ENCODE results near the gene JPH3.
A peak's percentile ranks its signal among the peaks of the same experiment; 100 is the strongest.
"Not testable (repeated sequence)": the region's sequence is repeated elsewhere in the genome, so short reads cannot be mapped to it uniquely, and the experiment has no call there.

JPH3 gene

DNA sequence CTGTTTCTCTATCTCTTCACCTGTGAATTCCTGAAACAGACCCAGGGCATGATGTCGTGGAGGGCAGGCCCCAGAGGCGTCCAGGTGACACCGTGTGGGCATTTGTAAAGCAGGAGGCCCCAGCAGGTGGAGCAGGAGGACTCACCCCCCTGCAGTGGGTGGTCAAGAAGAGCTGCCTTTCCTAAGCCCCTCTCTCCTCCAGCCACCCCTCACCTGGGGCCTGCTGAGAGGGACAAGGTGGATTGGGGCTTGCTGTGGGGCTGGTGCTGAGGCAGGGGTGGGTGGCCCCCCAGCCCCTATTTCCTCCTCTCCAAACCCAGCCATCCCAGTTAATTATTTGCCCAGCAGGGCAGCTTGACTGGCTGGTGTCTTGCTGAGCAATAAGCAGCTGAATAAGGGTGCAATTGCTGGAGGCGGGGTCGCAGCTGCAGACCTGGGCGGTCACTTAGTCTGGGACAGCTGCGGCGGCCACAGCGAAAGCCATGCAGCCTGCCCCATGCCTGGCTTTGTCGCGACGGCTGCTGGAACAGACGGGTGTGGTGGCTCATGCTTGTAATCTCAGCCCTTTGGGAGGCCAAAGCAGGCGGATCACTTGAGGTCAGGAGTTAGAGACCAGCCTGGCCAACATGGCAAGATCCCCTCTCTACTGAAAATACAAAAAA is 56.4 kb downstream of the JPH3 start:
- DNase-seq = no peak

GRCh38 chr16:87661561-87661960 is 59.3 kb downstream of the JPH3 start:
- DNase-seq = peak; percentile 24

- DNase-seq = no peak
These were observed 60.2 kb downstream of the JPH3 start for GRCh38 chr16:87662254-87663204.

GRCh38 chr16:87664792-87665191 is 62.5 kb downstream of the JPH3 start:
- DNase-seq = no peak

DNA sequence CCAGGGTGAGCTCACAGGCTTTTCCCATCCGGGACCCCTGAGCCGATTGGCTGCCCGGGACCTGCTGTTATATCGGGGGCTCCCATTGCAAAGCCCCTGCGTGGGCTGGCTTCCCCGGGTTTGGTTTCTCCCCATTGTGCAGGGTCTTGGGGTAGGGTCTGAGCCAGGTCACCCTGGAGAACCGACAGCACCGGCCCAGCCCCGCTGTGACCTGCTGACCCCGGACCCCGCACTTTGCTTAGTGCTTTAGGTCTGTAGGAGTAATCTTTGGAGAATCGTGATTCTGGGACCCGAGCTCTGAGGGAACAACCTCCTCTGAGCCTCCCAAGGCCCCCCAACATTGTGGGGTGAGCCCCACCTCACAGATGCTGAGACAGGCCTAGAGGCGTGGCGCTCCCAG is 62.9 kb downstream of the JPH3 start:
- DNase-seq = no peak

GRCh38 chr16:87666919-87667318 is 64.6 kb downstream of the JPH3 start:
- no peak for DNase-seq

- no peak for DNase-seq
These were observed 65.1 kb downstream of the JPH3 start for GRCh38 chr16:87667443-87667842.

GRCh38 chr16:87667946-87668345 is 65.6 kb downstream of the JPH3 start:
- DNase-seq = no peak

- DNase-seq = no peak
These were observed 67.4 kb downstream of the JPH3 start for GRCh38 chr16:87669672-87670071.

GRCh38 chr16:87671221-87671620 is 68.9 kb downstream of the JPH3 start:
- no peak for DNase-seq

- no peak for DNase-seq
These were observed 69.5 kb downstream of the JPH3 start for GRCh38 chr16:87671715-87672270.

GRCh38 chr16:87674419-87674818 is 72.1 kb downstream of the JPH3 start:
- no peak for DNase-seq

DNA sequence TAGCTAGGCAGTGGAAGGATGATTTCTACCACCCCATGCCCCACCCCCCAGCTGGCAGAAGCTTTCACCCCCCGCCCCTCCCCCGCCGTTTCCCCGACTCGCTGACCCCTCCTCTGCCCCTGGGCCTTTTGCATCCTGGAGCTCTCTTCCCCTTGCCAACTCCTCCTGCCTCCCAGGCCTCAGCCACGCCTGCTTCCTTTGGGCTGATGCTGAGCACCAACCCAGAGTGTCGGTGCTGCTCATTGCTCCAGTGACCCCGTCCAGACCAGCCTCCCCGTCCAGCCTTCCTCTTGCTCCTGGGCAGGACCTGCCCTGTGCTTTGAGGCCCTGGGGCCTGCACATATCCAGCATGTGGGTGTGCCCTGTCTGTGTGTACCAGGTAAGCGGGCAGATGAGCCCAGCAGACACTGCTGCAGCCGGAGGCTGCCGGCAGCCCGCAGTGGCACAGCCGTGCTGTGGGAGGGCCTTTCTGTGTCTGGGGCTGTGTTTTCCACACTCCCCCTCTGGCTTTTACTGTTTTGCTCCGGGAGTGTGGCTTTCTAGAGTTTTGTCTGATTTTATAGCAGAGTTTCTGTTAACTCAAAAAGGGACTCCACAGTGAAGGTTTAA is 72.9 kb downstream of the JPH3 start:
- DNase-seq = no peak

DNA sequence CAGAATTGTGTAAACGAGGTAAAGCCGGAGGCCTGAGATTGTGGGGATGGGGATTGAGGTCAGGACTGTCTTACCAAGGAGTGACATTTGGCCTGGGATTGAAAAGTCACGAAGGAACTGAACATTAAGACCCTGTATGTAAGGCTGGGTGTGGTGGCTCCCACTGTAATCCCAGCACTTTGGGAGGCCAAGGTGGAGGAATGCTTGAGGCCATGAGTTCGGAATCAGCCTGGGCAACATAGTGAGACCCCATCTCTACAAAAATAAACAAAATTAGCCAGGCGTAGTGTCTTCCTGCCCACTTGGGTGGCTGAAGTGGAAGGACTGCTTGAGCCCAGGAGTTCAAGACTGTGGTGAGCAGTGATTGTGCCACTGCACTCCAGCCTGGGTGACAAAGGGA is 75.5 kb downstream of the JPH3 start:
- no peak for DNase-seq

DNA sequence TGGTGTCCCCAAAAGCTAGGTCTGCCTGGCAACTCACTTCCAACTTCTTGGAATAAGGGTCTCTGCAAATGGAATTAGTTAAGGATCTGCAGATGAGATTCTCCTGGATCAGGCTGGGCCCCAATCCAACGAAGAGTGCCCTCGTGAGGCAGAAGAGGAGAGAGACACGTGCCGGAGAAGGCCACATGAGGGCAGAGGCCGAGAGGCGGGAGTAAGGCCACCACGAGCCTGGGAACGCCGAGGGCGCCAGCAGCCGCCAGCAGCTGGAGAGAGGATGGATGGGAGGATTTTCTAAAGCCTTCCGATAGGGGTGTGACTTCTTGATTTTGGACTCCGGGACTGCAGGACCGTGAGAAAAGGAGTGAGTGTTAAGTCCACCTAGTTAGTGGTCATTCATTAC is 76.3 kb downstream of the JPH3 start:
- no peak for DNase-seq

DNA sequence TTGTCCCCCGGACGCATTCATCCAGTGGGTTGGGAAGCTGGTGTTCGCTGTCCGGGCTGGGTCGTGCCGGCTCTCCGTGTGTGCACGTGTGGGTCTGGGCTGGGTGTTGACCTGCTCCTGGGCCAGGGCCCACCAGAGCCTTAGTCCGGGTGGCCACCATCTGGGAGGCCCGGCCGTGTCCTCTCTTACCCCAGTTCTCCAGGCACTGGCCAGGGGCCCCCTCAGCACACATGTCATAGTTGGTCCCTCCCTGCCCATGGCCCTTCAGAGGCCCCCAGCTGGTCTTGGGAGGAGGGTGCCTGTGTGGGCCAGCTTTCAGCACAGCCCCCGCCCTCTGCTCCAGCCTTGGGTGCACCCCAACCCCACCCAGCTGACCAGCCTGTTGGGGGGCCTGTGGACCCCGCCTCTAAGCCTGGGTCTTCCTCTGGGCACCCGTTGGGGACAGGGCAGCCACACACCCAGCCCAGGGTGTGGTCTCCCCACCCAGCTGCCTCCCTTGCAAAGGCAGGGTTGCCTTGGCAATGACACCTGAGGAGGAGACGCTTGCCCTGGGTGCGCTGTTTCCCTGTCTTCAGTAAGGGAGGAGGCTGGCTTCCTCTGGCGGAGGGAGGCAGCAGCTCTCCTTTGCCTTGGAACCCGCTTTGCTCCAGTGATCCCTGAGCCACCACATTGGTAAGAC is 77.4 kb downstream of the JPH3 start:
- DNase-seq = no peak

DNA sequence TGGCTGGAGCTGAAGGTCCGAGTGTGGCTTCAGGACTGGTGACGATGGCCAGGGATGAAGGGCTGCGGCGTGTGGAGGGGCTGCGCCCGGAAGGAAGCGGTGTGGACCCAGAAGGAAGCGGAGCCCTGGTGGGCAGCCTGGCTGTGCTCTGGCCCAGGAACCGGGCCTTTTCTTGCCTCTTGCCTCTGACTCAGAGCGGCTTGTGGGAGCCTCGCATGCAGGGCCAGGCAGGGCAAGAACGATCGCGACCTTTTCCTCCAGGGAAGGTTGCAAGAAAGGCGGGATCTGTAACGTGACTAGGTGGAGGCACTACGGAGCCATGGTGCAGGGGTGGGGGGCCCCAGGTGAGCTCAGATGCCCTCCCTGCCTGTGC is 78.0 kb downstream of the JPH3 start:
- DNase-seq = no peak

- DNase-seq = not testable (repeated sequence)
These were observed 78.8 kb downstream of the JPH3 start for GRCh38 chr16:87681051-87681602.

GRCh38 chr16:87681981-87682570 is 79.8 kb downstream of the JPH3 start:
- peak; percentile 35 for DNase-seq

- DNase-seq = no peak
These were observed 80.6 kb downstream of the JPH3 start for GRCh38 chr16:87682852-87683399.

DNA sequence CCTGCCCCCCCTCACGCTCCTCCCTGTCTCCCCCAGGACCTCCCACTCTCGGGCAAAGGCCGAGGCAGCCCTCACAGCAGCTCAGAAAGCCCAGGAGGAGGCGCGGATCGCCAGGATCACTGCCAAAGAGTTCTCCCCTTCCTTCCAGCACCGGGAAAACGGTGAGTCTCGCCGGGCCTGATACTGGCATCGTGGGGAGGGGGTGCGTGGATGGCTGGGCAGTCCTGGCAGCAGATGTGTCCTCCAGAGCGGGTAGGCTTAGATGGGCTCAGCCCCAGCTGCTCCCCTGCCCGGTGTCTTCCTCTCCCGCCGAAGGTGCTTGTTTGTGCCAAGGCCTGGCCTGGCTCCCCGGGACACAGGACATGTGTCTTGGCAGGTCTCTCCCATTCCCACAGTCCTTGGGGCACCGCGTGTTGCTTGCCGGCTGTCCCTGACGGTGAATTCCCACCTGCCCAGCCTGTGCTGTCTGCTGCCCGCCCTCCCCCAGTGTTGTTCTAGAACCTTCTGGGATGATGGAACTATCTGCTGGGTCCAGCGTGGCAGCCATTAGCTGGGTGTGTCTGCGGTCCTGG is 81.9 kb downstream of the JPH3 start:
- no peak for DNase-seq
